ENCODE measurements around the gene HYDIN.

HYDIN gene

DNA sequence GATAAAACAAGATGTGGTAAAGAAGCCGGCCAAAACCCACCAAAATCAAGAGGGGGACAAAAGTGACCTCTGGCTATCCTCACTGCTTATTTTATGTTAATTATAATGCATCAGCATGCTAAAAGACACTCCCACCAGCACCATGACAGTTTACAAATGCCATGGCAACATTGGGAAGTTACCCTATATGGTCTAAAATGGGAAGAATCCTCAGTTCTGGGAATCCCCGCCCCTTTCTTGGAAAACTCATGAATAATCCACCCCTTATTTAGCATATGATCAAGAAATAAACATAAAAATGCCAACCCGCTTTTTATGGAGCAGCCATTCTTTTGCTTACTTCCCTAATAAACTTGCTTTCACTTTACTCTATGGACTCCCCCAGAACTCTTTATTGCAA, 33.1 kb upstream of the HYDIN start:
- H3K79me2 ChIP-seq = no peaks in the 10 kb centered on the region
- no peaks in the 10 kb centered on the region for H3K4me1 ChIP-seq
- no peaks in the 10 kb centered on the region for H3K27me3 ChIP-seq (ENCODE audit: control insufficient read depth, insufficient read depth, low read length)
- H3K9me3 ChIP-seq (ENCODE audit: control insufficient read depth, low read length) = no peaks in the 10 kb centered on the region
- no peak overlapping the region for H3K4me2 ChIP-seq (ENCODE audit: low read length)
- no peak overlapping the region for H3K9ac ChIP-seq
- TF ChIP-seq, protein P1, sequence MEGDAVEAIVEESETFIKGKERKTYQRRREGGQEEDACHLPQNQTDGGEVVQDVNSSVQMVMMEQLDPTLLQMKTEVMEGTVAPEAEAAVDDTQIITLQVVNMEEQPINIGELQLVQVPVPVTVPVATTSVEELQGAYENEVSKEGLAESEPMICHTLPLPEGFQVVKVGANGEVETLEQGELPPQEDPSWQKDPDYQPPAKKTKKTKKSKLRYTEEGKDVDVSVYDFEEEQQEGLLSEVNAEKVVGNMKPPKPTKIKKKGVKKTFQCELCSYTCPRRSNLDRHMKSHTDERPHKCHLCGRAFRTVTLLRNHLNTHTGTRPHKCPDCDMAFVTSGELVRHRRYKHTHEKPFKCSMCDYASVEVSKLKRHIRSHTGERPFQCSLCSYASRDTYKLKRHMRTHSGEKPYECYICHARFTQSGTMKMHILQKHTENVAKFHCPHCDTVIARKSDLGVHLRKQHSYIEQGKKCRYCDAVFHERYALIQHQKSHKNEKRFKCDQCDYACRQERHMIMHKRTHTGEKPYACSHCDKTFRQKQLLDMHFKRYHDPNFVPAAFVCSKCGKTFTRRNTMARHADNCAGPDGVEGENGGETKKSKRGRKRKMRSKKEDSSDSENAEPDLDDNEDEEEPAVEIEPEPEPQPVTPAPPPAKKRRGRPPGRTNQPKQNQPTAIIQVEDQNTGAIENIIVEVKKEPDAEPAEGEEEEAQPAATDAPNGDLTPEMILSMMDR (IDR thresholded peaks at IDR 0.05) = no peak
- H3K36me3 ChIP-seq (ENCODE audit: control insufficient read depth, insufficient read depth, low read length) = no peaks in the 10 kb centered on the region
- no peak overlapping the region for H2AFZ ChIP-seq
- H3K27ac ChIP-seq = no peak overlapping the region
- no peak overlapping the region for H3K4me3 ChIP-seq (ENCODE audit: low read depth, low read length)

DNA sequence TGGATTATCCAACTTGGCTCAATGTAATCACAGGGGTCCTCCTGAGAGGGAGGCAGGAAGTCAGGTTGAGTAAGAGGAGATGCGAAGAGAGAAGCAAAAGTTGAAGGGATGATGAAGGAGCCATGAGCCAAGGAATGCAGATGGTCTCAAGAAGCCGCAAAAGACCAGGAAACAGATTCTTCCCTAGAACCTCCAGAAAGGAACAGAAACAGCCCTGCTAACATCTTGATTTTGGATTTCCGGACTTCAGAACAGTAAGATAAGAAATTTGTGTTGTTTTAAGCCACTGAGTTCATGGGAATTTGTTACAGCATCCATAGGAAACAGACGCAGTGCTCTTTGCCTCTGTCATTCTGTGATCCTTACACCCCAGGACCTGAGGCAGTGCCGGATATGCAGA, 31.9 kb upstream of the HYDIN start:
- H3K4me3 ChIP-seq (ENCODE audit: low read depth, low read length) = no peak overlapping the region
- H3K79me2 ChIP-seq = no peaks in the 10 kb centered on the region
- no peak overlapping the region for H3K4me2 ChIP-seq (ENCODE audit: low read length)
- H3K27ac ChIP-seq = no peak overlapping the region
- no peaks in the 10 kb centered on the region for H3K9me3 ChIP-seq (ENCODE audit: control insufficient read depth, low read length)
- no peaks in the 10 kb centered on the region for H3K27me3 ChIP-seq (ENCODE audit: control insufficient read depth, insufficient read depth, low read length)
- no peaks in the 10 kb centered on the region for H3K4me1 ChIP-seq
- H3K36me3 ChIP-seq (ENCODE audit: control insufficient read depth, insufficient read depth, low read length) = no peaks in the 10 kb centered on the region
- H2AFZ ChIP-seq = no peak overlapping the region
- no peak overlapping the region for H3K9ac ChIP-seq
- TF ChIP-seq, protein P1 (IDR thresholded peaks at IDR 0.05) = no peak

DNA sequence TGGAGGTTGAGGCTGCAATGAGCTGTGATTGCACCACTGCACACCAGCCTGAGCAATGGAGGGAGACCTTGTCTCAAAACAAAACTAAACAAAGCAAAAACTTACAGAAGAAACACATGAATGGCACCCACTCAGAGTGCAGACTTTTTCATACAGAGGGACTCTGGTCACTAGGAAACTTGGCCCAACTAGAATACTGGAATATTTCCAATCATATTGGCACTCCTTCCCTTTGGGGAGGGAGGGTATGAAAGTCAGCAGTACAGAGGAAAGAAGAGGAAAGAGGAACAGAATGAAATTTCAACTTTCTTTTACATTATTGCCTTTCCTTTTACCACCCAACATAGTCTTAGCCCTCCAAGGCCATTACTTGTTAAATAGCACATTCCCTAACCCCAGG, 30.5 kb upstream of the HYDIN start:
- Histone ChIP-seq H3K9me3 (ENCODE audit: control insufficient read depth, low read length) (no peaks in the 10 kb centered on the region), H3K4me1 (no peaks in the 10 kb centered on the region), H3K27me3 (ENCODE audit: control insufficient read depth, insufficient read depth, low read length) (no peaks in the 10 kb centered on the region), H3K27ac (no peak overlapping the region), H3K36me3 (ENCODE audit: control insufficient read depth, insufficient read depth, low read length) (no peaks in the 10 kb centered on the region), H3K4me3 (ENCODE audit: low read depth, low read length) (no peak overlapping the region), H3K4me2 (ENCODE audit: low read length) (no peak overlapping the region), H3K9ac (no peak overlapping the region), H3K79me2 (no peaks in the 10 kb centered on the region), H2AFZ (no peak overlapping the region)
- TF ChIP-seq, protein P1 (IDR thresholded peaks at IDR 0.05) = no peak

- TF ChIP-seq, protein P1 (IDR thresholded peaks at IDR 0.05) = no peak
- Histone ChIP-seq H3K36me3 (ENCODE audit: control insufficient read depth, insufficient read depth, low read length) (no peaks in the 10 kb centered on the region), H3K27me3 (ENCODE audit: control insufficient read depth, insufficient read depth, low read length) (no peaks in the 10 kb centered on the region), H3K9me3 (ENCODE audit: control insufficient read depth, low read length) (no peaks in the 10 kb centered on the region), H3K4me3 (ENCODE audit: low read depth, low read length) (no peak overlapping the region), H3K9ac (no peak overlapping the region), H2AFZ (no peak overlapping the region), H3K27ac (no peak overlapping the region), H3K4me2 (ENCODE audit: low read length) (no peak overlapping the region), H3K79me2 (no peaks in the 10 kb centered on the region), H3K4me1 (no peaks in the 10 kb centered on the region)
Measured at GRCh38 chr16:71259086-71259485, 28.6 kb upstream of the HYDIN start.

GRCh38 chr16:71258372-71258771, 27.9 kb upstream of the HYDIN start:
- Histone ChIP-seq H3K79me2 (no peaks in the 10 kb centered on the region), H3K4me3 (ENCODE audit: low read depth, low read length) (no peak overlapping the region), H2AFZ (no peak overlapping the region), H3K36me3 (ENCODE audit: control insufficient read depth, insufficient read depth, low read length) (no peaks in the 10 kb centered on the region), H3K4me2 (ENCODE audit: low read length) (no peak overlapping the region), H3K27me3 (ENCODE audit: control insufficient read depth, insufficient read depth, low read length) (no peaks in the 10 kb centered on the region), H3K27ac (no peak overlapping the region), H3K4me1 (no peaks in the 10 kb centered on the region), H3K9ac (no peak overlapping the region), H3K9me3 (ENCODE audit: control insufficient read depth, low read length) (no peaks in the 10 kb centered on the region)
- TF ChIP-seq, protein P1 (IDR thresholded peaks at IDR 0.05) = no peak

Measured in parathyroid adenoma (tissue), 2 donors.